Measurements from ENCODE around the gene NPW. TPM values are rescaled to one million over a fixed set of nuclear protein-coding genes. Genes with fewer than 3 reads are reported as not detected.
"Not testable (repeated sequence)": the region's sequence is repeated elsewhere in the genome, so short reads cannot be mapped to it uniquely, and the experiment has no call there.

The NPW gene
- total RNA-seq, 1 donor from 2014 or later: 6.9 TPM

DNA sequence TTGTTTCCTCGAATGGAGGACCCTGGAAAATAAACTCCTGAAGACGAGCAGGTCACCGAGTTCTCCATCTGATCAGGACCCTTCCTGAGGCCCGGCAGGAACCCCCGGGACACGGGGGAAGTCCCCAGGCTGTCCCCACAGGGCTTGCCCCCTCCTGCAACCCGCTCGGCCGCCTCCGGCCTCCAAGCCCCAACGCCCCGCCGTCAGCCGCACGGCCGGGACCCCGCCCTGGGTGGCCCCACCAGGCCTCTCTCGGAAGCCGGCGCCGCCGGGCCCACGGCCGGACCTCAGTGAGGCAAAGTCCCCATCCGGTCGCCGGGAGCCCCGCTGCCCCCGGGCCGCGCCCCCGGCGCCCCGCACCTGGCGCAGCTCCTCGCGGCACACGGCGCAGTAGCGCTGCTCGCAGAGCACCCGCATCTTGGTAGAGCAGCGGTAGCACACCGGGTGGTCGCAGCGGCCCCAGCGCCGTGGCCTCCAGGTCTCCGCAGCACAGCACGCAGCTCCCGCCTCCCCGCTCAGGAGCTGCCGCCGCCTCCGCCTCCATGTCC lies 10.3 kb upstream of the NPW start:
- no peaks in the 10 kb centered on the region for H3K27me3 Mint-ChIP-seq
- H3K27ac Mint-ChIP-seq: peak overlapping the region; percentile 85
- intact Hi-C loops (cut with micrococcal nuclease): loop anchor here (5.0 to 10.0 kb wide), 3 partner anchors 37 to 243 kb away; partner anchors contain the start of genes BRICD5, ECI1, PGP and TBL3
- DNase-seq: peak; percentile 77
- H3K9me3 Mint-ChIP-seq: no peaks in the 10 kb centered on the region
- H3K4me1 Mint-ChIP-seq: peaks cover 31% of the 10 kb centered on the region
- peaks cover 26% of the 10 kb centered on the region for H3K36me3 Mint-ChIP-seq (ENCODE audit: low read depth)
- peak overlapping the region; percentile 87 for H3K4me3 Mint-ChIP-seq

DNA sequence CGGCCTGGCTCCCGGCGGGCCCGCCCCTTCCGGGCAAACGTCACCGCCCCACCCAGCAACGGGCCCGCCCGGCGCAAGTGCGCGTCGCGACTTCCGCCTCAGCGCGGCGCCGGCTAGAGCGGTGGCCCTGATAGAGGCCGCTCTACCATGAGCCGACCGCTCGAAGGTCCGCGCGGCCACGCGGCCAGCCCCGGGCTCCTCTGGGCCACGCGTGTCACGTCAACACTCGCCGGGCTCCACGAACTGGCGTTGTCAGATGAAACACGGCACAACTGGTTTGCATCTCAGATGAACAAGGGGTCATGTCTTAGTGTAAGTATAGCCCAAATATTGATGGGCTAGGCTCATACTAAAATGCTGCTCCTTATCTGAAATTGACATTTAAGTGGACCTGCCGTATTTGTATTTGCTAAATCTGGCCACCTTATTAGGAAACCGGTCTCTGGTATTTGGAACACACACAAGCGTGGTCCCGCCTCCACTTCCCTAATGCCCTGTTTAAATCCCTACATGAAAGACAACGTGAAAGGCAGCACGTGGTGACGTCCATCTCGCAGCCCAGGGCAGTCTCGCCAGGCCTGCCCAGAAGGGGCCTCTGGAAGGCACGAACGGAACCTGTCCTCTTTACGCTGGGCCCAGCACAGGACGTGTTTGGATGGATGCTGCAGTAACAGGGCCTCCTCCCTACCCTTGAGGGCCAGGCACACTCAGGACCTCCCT lies 9.6 kb upstream of the NPW start, which contains the start of gene ZNF598:
ZNF598 (minus strand) TSS at position 31 of the 720 bp plus-strand sequence.
- intact Hi-C loops (cut with micrococcal nuclease): loop anchor here (5.0 to 10.0 kb wide), 3 partner anchors 38 to 242 kb away; partner anchors contain the start of genes BRICD5, ECI1, PGP and TBL3
- peak within 1 kb of the TSS; percentile 92 for H3K27ac Mint-ChIP-seq

DNA sequence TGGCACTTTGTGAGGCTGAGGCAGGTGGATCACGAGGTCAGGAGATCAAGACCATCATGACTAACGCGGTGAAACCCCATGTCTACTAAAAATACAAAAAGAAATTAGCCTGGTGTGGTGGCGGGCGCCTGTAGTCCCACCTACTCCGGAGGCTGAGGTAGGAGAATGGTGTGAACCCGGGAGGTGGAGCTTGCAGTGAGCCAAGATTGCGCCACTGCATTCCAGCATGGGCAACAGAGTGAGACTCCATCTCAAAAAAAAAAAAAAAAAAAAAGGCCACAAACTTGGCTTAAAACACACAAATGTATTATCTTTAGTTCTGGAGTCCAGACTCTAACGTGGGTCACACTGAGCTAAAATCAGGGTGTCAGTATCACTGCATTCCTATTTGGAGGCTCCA lies 7.9 kb upstream of the NPW start:
- DNase-seq; intact Hi-C loops (cut with micrococcal nuclease); H3K9me3 Mint-ChIP-seq; H3K27me3 Mint-ChIP-seq; H3K4me3 Mint-ChIP-seq; H3K27ac Mint-ChIP-seq: not testable (repeated sequence)
- peaks cover 20% of the 10 kb centered on the region for H3K4me1 Mint-ChIP-seq
- H3K36me3 Mint-ChIP-seq (ENCODE audit: low read depth): peaks cover 18% of the 10 kb centered on the region

More for the DNA sequence above, 9.6 kb upstream of the NPW start, which contains the start of gene ZNF598:
- peak within 1 kb of the TSS; percentile 93 for H3K4me3 Mint-ChIP-seq
- H3K4me1 Mint-ChIP-seq: peaks cover 28% of the 10 kb centered on the region
- DNase-seq: peak; percentile 95
- H3K9me3 Mint-ChIP-seq: no peaks in the 10 kb centered on the region
- H3K27me3 Mint-ChIP-seq: no peaks in the 10 kb centered on the region
- peaks cover 26% of the 10 kb centered on the region for H3K36me3 Mint-ChIP-seq (ENCODE audit: low read depth)

DNA sequence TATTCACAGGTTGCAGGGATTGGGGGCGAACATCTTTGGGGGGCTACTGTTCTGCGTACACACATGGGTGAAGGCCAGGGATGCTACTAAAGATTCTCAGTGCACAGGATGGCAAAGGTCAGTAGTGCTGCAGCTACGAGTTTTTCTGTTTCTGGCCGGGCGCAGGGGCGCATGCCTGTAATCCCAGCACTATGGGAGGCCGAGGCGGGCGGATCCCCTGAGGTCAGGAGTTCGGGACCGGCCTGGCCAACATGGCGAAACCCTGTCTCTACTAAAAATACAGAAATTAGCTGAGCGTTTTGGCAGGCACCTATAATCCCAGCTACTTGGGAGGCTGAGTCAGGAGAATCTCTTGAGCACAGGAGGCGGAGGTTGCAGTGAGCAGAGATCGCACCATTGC lies 6.1 kb upstream of the NPW start:
- no peak for DNase-seq
- H3K9me3 Mint-ChIP-seq: no peaks in the 10 kb centered on the region
- H3K27me3 Mint-ChIP-seq: peaks cover 3% of the 10 kb centered on the region
- H3K4me3 Mint-ChIP-seq: no peak overlapping the region
- H3K27ac Mint-ChIP-seq: no peak overlapping the region
- peaks cover 7% of the 10 kb centered on the region for H3K36me3 Mint-ChIP-seq (ENCODE audit: low read depth)
- peaks cover 6% of the 10 kb centered on the region for H3K4me1 Mint-ChIP-seq
- intact Hi-C loops (cut with micrococcal nuclease): no loop called here

DNA sequence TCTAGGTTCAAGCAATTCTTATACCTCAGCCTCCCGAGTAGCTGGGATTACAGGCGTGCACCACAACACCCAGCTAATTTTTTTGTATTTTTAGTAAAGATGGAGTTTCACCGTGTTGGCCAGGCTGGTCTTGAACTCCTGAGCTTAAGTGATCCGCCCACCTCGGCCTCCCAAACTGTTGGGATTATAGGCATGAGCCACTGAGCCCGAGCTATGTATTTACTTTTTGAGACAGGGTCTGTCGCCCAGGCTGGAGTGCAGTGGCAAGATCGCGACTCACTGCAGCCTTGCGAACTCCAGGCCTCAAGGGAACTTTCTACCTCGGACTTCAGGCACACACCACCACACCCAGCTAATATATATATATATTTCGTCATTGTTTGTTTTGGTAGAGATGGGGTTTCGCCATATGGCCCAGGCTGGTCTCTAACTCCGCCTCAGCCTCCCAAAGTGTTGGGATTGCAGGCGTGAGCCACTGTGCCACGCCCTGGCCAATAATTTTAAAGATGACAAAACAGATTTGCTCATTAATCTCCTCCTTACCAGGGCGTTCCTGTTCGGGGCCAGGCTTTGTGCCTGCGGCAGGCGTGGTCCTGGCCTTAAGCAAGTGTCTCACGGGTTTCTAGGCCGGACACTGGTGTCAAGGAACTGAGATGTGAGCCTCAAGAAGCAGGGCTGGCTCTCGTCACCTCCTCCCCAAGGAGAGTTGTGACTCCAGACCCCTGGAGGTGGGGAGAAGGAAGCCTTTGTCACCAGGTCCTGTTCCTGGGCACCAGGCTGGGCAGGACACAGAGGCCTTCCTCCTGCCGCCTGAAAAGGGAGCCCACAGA lies 4.3 kb upstream of the NPW start:
- H3K9me3 Mint-ChIP-seq: no peaks in the 10 kb centered on the region
- DNase-seq: no peak
- peaks cover under 1% of the 10 kb centered on the region for H3K4me1 Mint-ChIP-seq
- peaks cover under 1% of the 10 kb centered on the region for H3K36me3 Mint-ChIP-seq (ENCODE audit: low read depth)
- no peak overlapping the region for H3K4me3 Mint-ChIP-seq
- H3K27ac Mint-ChIP-seq: no peak overlapping the region
- intact Hi-C loops (cut with micrococcal nuclease): no loop called here
- H3K27me3 Mint-ChIP-seq: peaks cover 10% of the 10 kb centered on the region

DNA sequence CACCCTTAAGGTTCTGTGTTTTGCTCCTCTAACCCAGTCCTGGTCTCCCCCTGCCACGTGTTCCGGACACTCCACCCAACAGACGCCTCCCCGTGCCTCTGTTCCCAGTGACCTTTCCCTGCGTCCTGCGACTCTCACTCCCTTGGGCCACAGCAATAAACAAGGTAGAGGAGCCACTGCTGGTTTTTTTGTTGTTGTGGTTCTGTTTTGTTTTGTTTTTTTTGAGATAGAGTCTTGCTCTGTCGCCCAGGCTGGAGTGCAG lies 3.7 kb upstream of the NPW start:
- H3K9me3 Mint-ChIP-seq: no peaks in the 10 kb centered on the region
- H3K4me1 Mint-ChIP-seq: peaks cover 3% of the 10 kb centered on the region
- H3K4me3 Mint-ChIP-seq: no peak overlapping the region
- no peak for DNase-seq
- peaks cover 14% of the 10 kb centered on the region for H3K27me3 Mint-ChIP-seq
- no peak overlapping the region for H3K27ac Mint-ChIP-seq
- intact Hi-C loops (cut with micrococcal nuclease): no loop called here
- no peaks in the 10 kb centered on the region for H3K36me3 Mint-ChIP-seq (ENCODE audit: low read depth)

DNA sequence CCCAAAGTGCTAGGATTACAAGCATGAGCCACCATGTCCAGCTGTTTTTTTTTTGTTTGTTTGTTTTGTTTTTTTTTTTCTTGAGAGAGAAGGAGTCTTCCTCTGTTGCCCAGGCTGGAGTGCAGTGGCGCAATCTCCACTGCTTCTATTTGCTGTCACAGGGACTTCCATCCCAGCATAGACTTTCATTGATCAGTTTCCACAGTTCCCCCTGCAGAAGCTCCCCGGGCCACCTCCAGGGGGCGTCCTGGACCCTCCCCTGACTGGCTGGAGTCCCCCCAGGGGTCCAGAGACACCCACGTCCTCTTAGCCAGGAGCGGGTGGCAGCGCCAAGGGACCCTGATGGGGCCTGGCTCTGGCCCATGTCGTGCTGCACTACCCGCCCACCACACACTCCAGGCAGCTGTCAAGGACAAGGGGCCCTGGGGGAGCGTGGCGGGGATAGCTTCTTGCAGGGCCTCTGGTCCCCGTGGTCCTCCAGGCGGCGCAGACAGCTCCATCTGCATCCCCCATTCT lies 3.1 kb upstream of the NPW start:
- Mint-ChIP-seq H3K36me3 (ENCODE audit: low read depth) (no peaks in the 10 kb centered on the region), H3K4me3 (no peak overlapping the region)
- DNase-seq: peak; percentile 73

DNA sequence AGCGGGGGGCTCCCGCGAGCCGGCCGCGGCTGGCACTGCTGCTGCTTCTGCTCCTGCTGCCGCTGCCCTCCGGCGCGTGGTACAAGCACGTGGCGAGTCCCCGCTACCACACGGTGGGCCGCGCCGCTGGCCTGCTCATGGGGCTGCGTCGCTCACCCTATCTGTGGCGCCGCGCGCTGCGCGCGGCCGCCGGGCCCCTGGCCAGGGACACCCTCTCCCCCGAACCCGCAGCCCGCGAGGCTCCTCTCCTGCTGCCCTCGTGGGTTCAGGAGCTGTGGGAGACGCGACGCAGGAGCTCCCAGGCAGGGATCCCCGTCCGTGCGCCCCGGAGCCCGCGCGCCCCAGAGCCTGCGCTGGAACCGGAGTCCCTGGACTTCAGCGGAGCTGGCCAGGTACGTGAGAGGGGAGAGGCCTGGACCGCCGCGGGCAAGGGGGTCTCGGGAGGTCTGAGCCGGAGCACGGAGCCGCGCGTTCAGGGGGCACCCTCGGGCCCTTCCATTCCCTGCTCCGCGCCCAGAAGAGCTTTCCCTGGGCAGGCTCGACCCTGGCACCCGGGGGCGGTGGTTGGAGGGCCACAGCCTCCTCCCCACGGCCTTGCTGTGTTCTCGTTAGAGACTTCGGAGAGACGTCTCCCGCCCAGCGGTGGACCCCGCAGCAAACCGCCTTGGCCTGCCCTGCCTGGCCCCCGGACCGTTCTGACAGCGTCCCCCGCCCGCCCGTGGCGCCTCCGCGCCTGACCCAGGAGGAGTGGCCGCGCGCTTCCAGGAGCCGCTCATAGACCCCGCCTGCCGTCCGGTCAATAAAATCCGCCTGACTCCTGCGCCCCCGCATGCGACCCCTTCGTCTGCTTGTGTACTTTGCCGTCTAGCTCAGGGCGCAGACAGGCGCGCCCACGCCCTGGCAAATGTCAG lies 591 bp downstream of the NPW start:
- Mint-ChIP-seq H3K27ac (no peak overlapping the region), H3K36me3 (ENCODE audit: low read depth) (no peaks in the 10 kb centered on the region), H3K4me3 (peak overlapping the region; percentile 62), H3K27me3 (peaks cover 33% of the 10 kb centered on the region), H3K4me1 (peaks cover 12% of the 10 kb centered on the region), H3K9me3 (no peaks in the 10 kb centered on the region)
- DNase-seq: no peak
- intact Hi-C loops (cut with micrococcal nuclease): no loop called here

More for the DNA sequence above, 3.1 kb upstream of the NPW start:
- H3K27me3 Mint-ChIP-seq: peaks cover 17% of the 10 kb centered on the region
- no peaks in the 10 kb centered on the region for H3K9me3 Mint-ChIP-seq
- intact Hi-C loops (cut with micrococcal nuclease): no loop called here
- peaks cover 3% of the 10 kb centered on the region for H3K4me1 Mint-ChIP-seq
- no peak overlapping the region for H3K27ac Mint-ChIP-seq

DNA sequence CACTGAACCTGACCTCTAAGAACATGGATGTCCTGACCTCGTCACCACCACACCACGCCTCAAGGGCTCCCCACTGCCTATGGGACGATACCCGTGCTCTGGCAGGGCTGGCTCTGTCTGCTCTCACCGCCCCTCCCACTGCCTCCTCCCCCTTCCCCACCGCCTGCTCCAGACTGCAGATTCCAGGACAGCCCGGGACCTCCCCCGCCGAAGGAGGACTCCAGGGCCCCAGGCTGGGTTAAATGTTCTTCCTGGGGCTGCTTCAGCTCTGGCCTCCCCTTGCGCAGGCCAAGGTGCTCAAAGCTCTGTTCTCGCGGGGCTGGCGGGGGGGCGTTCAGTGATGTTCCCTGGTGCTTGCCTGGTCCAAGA lies 3.1 kb downstream of the NPW start:
- H3K36me3 Mint-ChIP-seq (ENCODE audit: low read depth): no peaks in the 10 kb centered on the region
- H3K4me3 Mint-ChIP-seq: peak overlapping the region; percentile 85
- peak overlapping the region; percentile 47 for H3K27ac Mint-ChIP-seq
- intact Hi-C loops (cut with micrococcal nuclease): loop anchor here (1.0 kb wide), 2 partner anchors 25 to 118 kb away; partner anchors contain the start of genes NTHL1 and TSC2
- DNase-seq: no peak
- peaks cover 12% of the 10 kb centered on the region for H3K4me1 Mint-ChIP-seq
- H3K9me3 Mint-ChIP-seq: no peaks in the 10 kb centered on the region
- peaks cover 45% of the 10 kb centered on the region for H3K27me3 Mint-ChIP-seq

DNA sequence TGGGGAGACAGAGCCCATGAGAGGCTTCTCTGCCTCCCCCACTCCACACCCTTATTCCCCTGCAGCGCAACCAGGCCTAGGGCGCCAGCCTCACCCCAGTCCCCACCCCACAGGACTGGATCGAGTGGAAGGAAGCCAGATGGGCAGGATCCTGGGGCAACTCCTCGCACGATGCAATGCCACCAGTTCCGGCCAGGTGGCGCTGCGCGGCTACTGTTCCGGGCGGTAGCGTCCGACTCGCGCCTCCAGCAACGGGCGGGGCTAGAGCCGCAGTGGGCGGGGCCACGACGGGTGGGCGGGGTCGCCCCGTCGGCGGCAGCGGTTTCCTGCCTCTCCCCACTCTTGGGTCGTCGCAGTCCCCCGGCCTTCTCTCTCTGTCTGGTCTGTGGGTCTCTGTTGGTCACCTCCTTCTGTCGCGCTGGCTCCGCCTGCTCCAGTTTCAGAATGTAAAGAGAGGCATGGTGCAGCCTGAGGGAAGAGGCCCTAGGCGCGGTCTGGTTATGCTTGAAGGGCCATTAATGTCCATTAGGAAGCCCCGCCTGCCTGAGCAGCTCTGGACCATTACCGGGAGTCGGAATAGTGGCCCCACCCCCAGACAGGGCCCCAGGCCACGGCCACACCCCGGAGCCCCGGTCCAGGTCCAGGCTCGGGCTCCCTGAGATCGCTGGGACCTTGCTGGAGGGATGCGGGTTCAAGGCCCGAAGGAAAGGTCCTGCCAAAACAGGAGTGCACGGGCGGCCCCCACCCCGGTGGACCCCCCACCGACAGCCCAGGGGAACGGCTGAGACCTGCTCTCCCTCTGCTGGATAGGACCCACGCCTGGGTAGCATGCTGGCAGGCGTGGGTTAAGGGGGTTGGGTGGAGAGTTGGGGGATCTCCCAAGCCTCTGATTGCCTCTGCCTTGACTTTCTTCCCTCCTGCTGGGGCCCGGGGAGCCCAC lies 3.8 kb downstream of the NPW start:
- Mint-ChIP-seq H3K4me1 (peaks cover 12% of the 10 kb centered on the region), H3K27me3 (peaks cover 49% of the 10 kb centered on the region), H3K9me3 (no peaks in the 10 kb centered on the region), H3K4me3 (peak overlapping the region; percentile 85), H3K27ac (peak overlapping the region; percentile 48), H3K36me3 (ENCODE audit: low read depth) (no peaks in the 10 kb centered on the region)
- DNase-seq: peak; percentile 99
- intact Hi-C loops (cut with micrococcal nuclease): loop anchor here (1.0 kb wide), 2 partner anchors 24 to 117 kb away; partner anchors contain the start of genes NTHL1 and TSC2

DNA sequence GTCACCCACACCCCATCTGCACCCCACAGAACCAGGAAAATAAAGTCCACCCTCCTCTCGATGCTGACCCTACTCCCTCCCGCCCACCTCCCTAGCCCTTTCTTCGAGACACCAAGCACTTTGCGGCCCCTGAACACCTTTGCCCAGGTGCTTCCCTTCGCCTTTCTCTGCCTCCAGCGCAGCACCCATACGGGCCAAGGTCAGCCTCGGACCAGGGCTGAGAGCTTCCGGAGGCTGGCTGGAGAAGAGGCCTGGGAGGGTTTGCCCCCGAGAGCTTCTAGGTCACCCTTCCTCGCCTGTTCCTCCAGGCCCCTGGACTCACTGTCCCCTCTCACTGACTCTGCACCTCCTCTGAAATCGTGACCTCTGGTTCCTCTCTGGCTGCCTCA lies 4.4 kb downstream of the NPW start:
- no peaks in the 10 kb centered on the region for H3K36me3 Mint-ChIP-seq (ENCODE audit: low read depth)
- no peak overlapping the region for H3K27ac Mint-ChIP-seq
- DNase-seq: no peak
- no peak overlapping the region for H3K4me3 Mint-ChIP-seq
- H3K4me1 Mint-ChIP-seq: peaks cover 12% of the 10 kb centered on the region
- intact Hi-C loops (cut with micrococcal nuclease): no loop called here
- H3K9me3 Mint-ChIP-seq: no peaks in the 10 kb centered on the region
- peaks cover 50% of the 10 kb centered on the region for H3K27me3 Mint-ChIP-seq

DNA sequence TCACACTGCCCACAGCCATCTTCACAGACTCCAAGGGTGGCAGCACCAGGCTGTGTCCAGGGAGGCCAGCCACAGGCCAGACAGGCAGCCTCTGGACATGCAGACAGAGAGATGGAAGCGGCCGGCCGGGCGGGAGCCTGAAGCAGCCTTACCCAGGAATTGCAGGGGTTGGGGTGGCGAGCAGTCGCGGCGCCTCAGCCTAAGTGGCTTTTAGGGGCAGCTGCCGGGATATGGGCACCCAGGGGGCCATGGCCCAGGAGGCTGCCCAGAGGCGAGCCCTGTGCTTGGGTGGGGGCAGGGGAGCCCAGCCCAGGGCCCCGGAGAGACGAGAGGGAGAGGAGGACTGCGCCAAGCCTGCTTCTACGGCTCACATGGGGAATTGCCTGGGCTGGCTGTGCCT lies 5.7 kb downstream of the NPW start:
- no peak for DNase-seq
- H3K9me3 Mint-ChIP-seq: no peaks in the 10 kb centered on the region
- peaks cover 49% of the 10 kb centered on the region for H3K27me3 Mint-ChIP-seq
- no peak overlapping the region for H3K27ac Mint-ChIP-seq
- H3K4me3 Mint-ChIP-seq: no peak overlapping the region
- H3K36me3 Mint-ChIP-seq (ENCODE audit: low read depth): no peaks in the 10 kb centered on the region
- peaks cover 12% of the 10 kb centered on the region for H3K4me1 Mint-ChIP-seq
- intact Hi-C loops (cut with micrococcal nuclease): no loop called here
